H1 (cell line): ENCODE data around the gene CA14. TPM values are rescaled to one million over a fixed set of nuclear protein-coding genes. Genes with fewer than 3 reads are reported as not detected.

Experiments used
- CTCF ChIA-PET: fragments of 300-600 bp; sonication (Branson Sonifier 250); formaldehyde crosslinking; loops from one replicate; lab custom pipeline; 2021; ENCODE audit not compliant: partially characterized antibody; lab: Charles Lee
- POLR2A ChIA-PET: fragments of 300-600 bp; sonication (Branson Sonifier 250); formaldehyde crosslinking; loops from one replicate; lab custom pipeline; 2021; ENCODE audit warnings: inconsistent platforms; ENCODE audit not compliant: partially characterized antibody; lab: Charles Lee
- DNase-seq, 2 experiments: peaks; one replicate each; pipeline versions ENCODE4 v3.0.0 to v3.0.0-alpha.2; 2010 to 2022; ENCODE audit warnings: low spot score in 2 of 2, low read depth in 1 of 2, mixed read lengths in 1 of 2
- FAIRE-seq: peaks from 2 replicates; lab custom pipeline; 2011; peaks lifted over from hg19 to GRCh38; lab: Jason Lieb, UNC
- H2AFZ ChIP-seq: 2 replicates; pipeline ENCODE4 v1.8.1; 2012; ENCODE audit warnings: low read length, inconsistent platforms
- H2AK5ac ChIP-seq: 2 replicates; pipeline ENCODE4 v1.6.1; 2013; ENCODE audit warnings: low read depth, low read length
- H2BK120ac ChIP-seq: replicated peaks from 2 replicates; pipeline ENCODE3; 2013; ENCODE audit warnings: low read depth, low read length, inconsistent platforms
- H2BK12ac ChIP-seq: 2 replicates; pipeline ENCODE4 v1.6.1; 2013; ENCODE audit warnings: low read depth, low read length
- H2BK15ac ChIP-seq: 2 replicates; pipeline ENCODE4 v1.6.1; 2013; ENCODE audit warnings: low read length
- H2BK20ac ChIP-seq: 2 replicates; pipeline ENCODE4 v1.6.1; 2013; ENCODE audit warnings: low read length
- H2BK5ac ChIP-seq: 2 replicates; pipeline ENCODE4 v1.6.1; 2013; ENCODE audit warnings: low read depth, low read length
- H3K14ac ChIP-seq: 2 replicates; pipeline ENCODE4 v1.6.1; 2013; ENCODE audit warnings: inconsistent platforms; ENCODE audit not compliant: insufficient read length
- H3K18ac ChIP-seq: 2 replicates; pipeline ENCODE4 v1.6.1; 2013; ENCODE audit warnings: low read length; ENCODE audit errors: extremely low read depth
- H3K23ac ChIP-seq: 2 replicates; pipeline ENCODE4 v1.6.1; 2013; ENCODE audit warnings: inconsistent platforms; ENCODE audit not compliant: insufficient read length
- H3K23me2 ChIP-seq: 2 replicates; pipeline ENCODE4 v1.6.1; 2013; ENCODE audit warnings: low read depth, low read length
- H3K27ac ChIP-seq: 2 replicates; pipeline ENCODE4 v1.6.1; 2011; ENCODE audit warnings: low read depth, low read length, inconsistent platforms
- H3K27me3 ChIP-seq, 4 experiments: replicated peaks in 1 of 4; 1 replicate in 1 of 4; 2 replicates in 3 of 4; pipeline versions ENCODE4 v1.6.1 to v1.8.1; 2011 to 2013; ENCODE audit warnings: low read length in 3 of 4, mild to moderate bottlenecking in 3 of 4, inconsistent platforms in 2 of 4, mixed read lengths in 2 of 4, moderate library complexity in 1 of 4; ENCODE audit not compliant: control insufficient read depth in 3 of 4, insufficient read depth in 3 of 4; ENCODE audit errors: extremely low read depth in 1 of 4
- H3K36me3 ChIP-seq, 4 experiments: 2 replicates each; pipeline versions ENCODE4 v1.6.1 to v1.8.1; 2011 to 2013; ENCODE audit warnings: mild to moderate bottlenecking in 4 of 4, low read length in 3 of 4, moderate library complexity in 2 of 4, control low read depth in 1 of 4, inconsistent platforms in 1 of 4; ENCODE audit not compliant: insufficient read depth in 4 of 4, control insufficient read depth in 2 of 4
- H3K4ac ChIP-seq: replicated peaks from 2 replicates; pipeline ENCODE3; 2013; ENCODE audit warnings: low read length, low read depth, mixed read lengths, inconsistent platforms; ENCODE audit not compliant: insufficient read length
- H3K4me1 ChIP-seq, 4 experiments: replicated peaks in 1 of 4; 1 replicate in 1 of 4; 2 replicates in 3 of 4; pipeline versions ENCODE4 v1.6.1 to v1.8.1; 2011 to 2013; ENCODE audit warnings: low read length in 3 of 4, inconsistent platforms in 2 of 4, mixed read lengths in 1 of 4; ENCODE audit not compliant: insufficient read depth in 4 of 4, control insufficient read depth in 3 of 4
- H3K4me2 ChIP-seq, 2 experiments: 2 replicates each; pipeline versions ENCODE4 v1.6.1 to v1.8.1; 2011 to 2013; ENCODE audit warnings: low read depth in 2 of 2, low read length in 2 of 2, control low read depth in 1 of 2, inconsistent platforms in 1 of 2, mild to moderate bottlenecking in 1 of 2; ENCODE audit not compliant: insufficient read depth in 1 of 2
- H3K4me3 ChIP-seq, 4 experiments: fragments of 200-600, 300-600 bp in 1 of 4; sonication (generic), shearing (Covaris generic), sonication (Bioruptor Twin) in 1 of 4; 2 replicates each; pipeline versions ENCODE4 v1.5.1 to v1.8.1; 2011 to 2016; ENCODE audit warnings: low read length in 4 of 4, low read depth in 3 of 4, control low read depth in 2 of 4, inconsistent platforms in 2 of 4, mild to moderate bottlenecking in 2 of 4, mixed read lengths in 1 of 4, moderate library complexity in 1 of 4; ENCODE audit not compliant: insufficient read depth in 2 of 4; ENCODE audit errors: extremely low read depth in 1 of 4
- H3K56ac ChIP-seq: replicated peaks from 2 replicates; pipeline ENCODE3; 2013; ENCODE audit warnings: low read depth, mild to moderate bottlenecking, mixed read lengths, low read length, inconsistent platforms; ENCODE audit not compliant: insufficient read length
- H3K79me1 ChIP-seq: 2 replicates; pipeline ENCODE4 v1.6.1; 2013; ENCODE audit warnings: low read depth, low read length, control low read depth
- H3K79me2 ChIP-seq, 2 experiments: 2 replicates each; pipeline versions ENCODE4 v1.6.1 to v1.8.1; 2012 to 2013; ENCODE audit warnings: low read length in 2 of 2, mild to moderate bottlenecking in 2 of 2, inconsistent platforms in 1 of 2; ENCODE audit not compliant: insufficient read depth in 2 of 2, control insufficient read depth in 1 of 2
- H3K9ac ChIP-seq, 4 experiments: replicated peaks in 1 of 4; 1 replicate in 1 of 4; 2 replicates in 3 of 4; pipeline versions ENCODE4 v1.6.1 to v1.8.1; 2011 to 2013; ENCODE audit warnings: low read depth in 3 of 4, low read length in 3 of 4, control low read depth in 2 of 4, mild to moderate bottlenecking in 2 of 4, moderate library complexity in 2 of 4, inconsistent platforms in 1 of 4; ENCODE audit errors: extremely low read depth in 1 of 4
- H3K9me3 ChIP-seq, 2 experiments: 2 replicates each; pipeline versions ENCODE4 v1.6.1 to v1.8.1; 2012 to 2013; ENCODE audit warnings: mild to moderate bottlenecking in 2 of 2, moderate library complexity in 2 of 2, control low read depth in 1 of 2, inconsistent platforms in 1 of 2, low read depth in 1 of 2, low read length in 1 of 2, mixed read lengths in 1 of 2; ENCODE audit not compliant: insufficient read depth in 2 of 2
- H4K20me1 ChIP-seq, 2 experiments: replicated peaks in 1 of 2; 2 replicates each; pipeline versions ENCODE3 to v1.8.1; 2011 to 2013; ENCODE audit warnings: inconsistent platforms in 2 of 2, low read length in 2 of 2, mild to moderate bottlenecking in 1 of 2; ENCODE audit not compliant: insufficient read depth in 2 of 2, control insufficient read depth in 1 of 2
- H4K5ac ChIP-seq: 2 replicates; pipeline ENCODE4 v1.6.1; 2013; ENCODE audit warnings: low read length, low read depth, mixed read lengths, inconsistent platforms; ENCODE audit not compliant: insufficient read length
- H4K8ac ChIP-seq: 2 replicates; pipeline ENCODE4 v1.8.0; 2013; ENCODE audit warnings: mild to moderate bottlenecking, moderate library complexity, low read length, inconsistent platforms; ENCODE audit not compliant: insufficient read depth; ENCODE audit errors: extremely low read depth
- H4K91ac ChIP-seq: replicated peaks from 2 replicates; pipeline ENCODE3; 2013; ENCODE audit warnings: low read length, mixed read lengths, inconsistent platforms; ENCODE audit not compliant: insufficient read length
- BCL11A ChIP-seq, 2 experiments: IDR thresholded peaks; one replicate each; pipeline ENCODE4 v1.6.1; 2011; ENCODE audit warnings: low read depth in 2 of 2, low read length in 2 of 2, mild to moderate bottlenecking in 2 of 2
- CHD1 ChIP-seq: IDR thresholded peaks from 2 replicates; pipeline ENCODE4 v1.6.1; 2012; ENCODE audit warnings: low read depth, low read length, improper control_type of control experiment
- CHD2 ChIP-seq: IDR thresholded peaks from 2 replicates; pipeline ENCODE4 v1.6.1; 2012; ENCODE audit warnings: low read length, improper control_type of control experiment
- CREB1 ChIP-seq: IDR thresholded peaks from 2 replicates; pipeline ENCODE4 v1.6.1; 2012; ENCODE audit warnings: inconsistent platforms
- EGR1 ChIP-seq: IDR thresholded peaks from 2 replicates; pipeline ENCODE4 v1.6.1; 2011; ENCODE audit warnings: low read depth, low read length, borderline replicate concordance
- EZH2 ChIP-seq: fragments of 200-600 bp; sonication (generic); IDR thresholded peaks from 2 replicates; pipeline ENCODE4 v1.7.1; 2012; ENCODE audit warnings: low read depth, mild to moderate bottlenecking, moderate library complexity, low read length, inconsistent platforms; ENCODE audit not compliant: severe bottlenecking
- GABPA ChIP-seq: IDR thresholded peaks from 2 replicates; pipeline ENCODE4 v1.6.1; 2011; ENCODE audit warnings: mild to moderate bottlenecking, low read length, moderate library complexity, borderline replicate concordance; ENCODE audit not compliant: insufficient read depth
- MAFK ChIP-seq: IDR thresholded peaks from 2 replicates; pipeline ENCODE4 v1.6.1; 2012; ENCODE audit warnings: low read depth, mild to moderate bottlenecking, improper control_type of control experiment, low read length
- POLR2A ChIP-seq, 2 experiments: IDR thresholded peaks; 1 replicate in 1 of 2; 2 replicates in 1 of 2; pipeline ENCODE4 v1.6.1; 2011; ENCODE audit warnings: low read depth in 2 of 2, low read length in 2 of 2, mild to moderate bottlenecking in 2 of 2; ENCODE audit errors: control extremely low read depth in 1 of 2
- POLR2AphosphoS5 ChIP-seq: IDR thresholded peaks from 2 replicates; pipeline ENCODE4 v1.6.1; 2011; ENCODE audit warnings: low read depth, low read length
- RXRA ChIP-seq: IDR thresholded peaks from 2 replicates; pipeline ENCODE4 v1.6.1; 2011; ENCODE audit warnings: low read depth, mild to moderate bottlenecking, low read length, moderate library complexity; ENCODE audit not compliant: insufficient read depth
- SIN3A ChIP-seq, 2 experiments: IDR thresholded peaks in 1 of 2; conservative IDR thresholded peaks in 1 of 2; 2 replicates each; pipeline ENCODE4 v1.6.1; 2011 to 2012; ENCODE audit warnings: low read length in 2 of 2, improper control_type of control experiment in 1 of 2, low read depth in 1 of 2, mild to moderate bottlenecking in 1 of 2
- TBP ChIP-seq: IDR thresholded peaks from 2 replicates; pipeline ENCODE4 v1.6.1; 2011; ENCODE audit warnings: low read depth, low read length, improper control_type of control experiment
- WGBS, 2 experiments: shearing (Covaris generic) in 1 of 2; methylation state at CpG; one replicate each; pipeline versions ENCODE4 v1.1.6 to v1.1.7; 2013 to 2015; ENCODE audit warnings: low lambda C conversion rate in 2 of 2, mixed read lengths in 2 of 2, inconsistent platforms in 1 of 2, low coverage in 1 of 2, missing lambda C conversion rate in 1 of 2; ENCODE audit not compliant: insufficient replicate concordance in 2 of 2, insufficient coverage in 1 of 2, insufficient read length in 1 of 2; ENCODE audit errors: extremely low coverage in 1 of 2, missing lambda C conversion rate in 1 of 2; 5-methylcytosine and 5-hydroxymethylcytosine counted together
- polyA plus RNA-seq, 7 experiments: library from polyadenylated mRNA; depleted of rRNA in 3 of 7; stranded (reverse) in 5 of 7; unstranded in 2 of 7; fragments of >200 nt in 5 of 7; fragments of 200-250 nt in 2 of 7; gene quantifications; 1 replicate in 5 of 7; 2 replicates in 1 of 7; 4 replicates in 1 of 7; pipeline versions ENCODE4 v1.2.1 to v1.2.3, GENCODE V29; 2011 to 2013; ENCODE audit warnings: missing spikeins in 2 of 7, mixed read lengths in 2 of 7
- total RNA-seq: library from RNA; stranded (reverse); fragmentation: NEBNext Ultra II Directional; extraction: Animal tissue kit (Norgen Biotek cat#: 25700); gene quantifications from 2 replicates; pipeline ENCODE4 v1.2.1, GENCODE V29; 2021

CA14 gene
- total and polyA plus RNA-seq, 2 of the 8 experiments (the other 6 are each of a cell fraction or from before 2014, with no cell fraction given), result 52.3 to 105 TPM

DNA sequence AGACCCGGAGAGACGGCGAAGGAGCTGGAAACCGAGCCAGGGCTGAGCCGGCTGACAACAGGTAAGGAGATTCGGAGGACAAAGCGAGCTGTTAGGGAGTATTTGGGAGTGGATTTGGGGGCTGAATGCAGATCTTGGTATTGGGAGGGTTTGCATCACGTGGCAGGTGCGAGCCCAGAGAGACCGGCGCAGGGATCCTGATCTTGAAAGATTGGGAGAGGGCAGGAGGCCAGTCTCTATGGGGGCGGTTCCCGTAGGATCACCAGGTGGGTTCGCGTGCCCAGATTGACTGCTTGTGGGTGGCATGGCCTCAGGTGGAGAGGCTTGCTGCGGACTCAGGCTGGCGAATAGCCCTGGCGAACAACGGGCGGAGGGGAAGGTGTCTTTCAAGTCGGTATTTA lies 25.0 kb downstream of the CA14 start:
- CTCF ChIA-PET, result interaction anchor here (0.7 to 16.5 kb wide), 4 partner anchors 12 to 43 kb away, joined by 3 to 326 read pairs (median 24); partner anchors contain the start of genes APH1A, C1orf54 and CA14
- FAIRE-seq, result no peak
- TF ChIP-seq SIN3A (conservative IDR thresholded peaks at IDR 0.05 in 1 of 2, IDR thresholded peaks at IDR 0.05 in 1 of 2; ENCODE audit: low read depth in 1 of 2, low read length in 2 of 2) (peak; percentile 76 to 77; a peak in 2 of 4 replicates), MAFK (no peak), CHD1 (no peak), EZH2 (no peak), POLR2AphosphoS5 (no peak), CHD2 (no peak), EGR1 (no peak), GABPA (no peak), POLR2A (IDR thresholded peaks at IDR 0.05; ENCODE audit: control extremely low read depth in 1 of 2, low read depth in 2 of 2, low read length in 2 of 2) (no peak; a peak in 1 of 3 replicates), TBP (0 out of 2 replicates have a peak, but pooled peaks have one; percentile 7), BCL11A (IDR thresholded peaks at IDR 0.05; ENCODE audit: low read depth in 2 of 2, low read length in 2 of 2) (no peak), CREB1 (no peak), RXRA (no peak)

More for the DNA sequence above, 25.0 kb downstream of the CA14 start:
- no peak overlapping the region for H2AFZ ChIP-seq
- 1% methylated on average over 18 of the region's 21 CpGs; no CpG with 5 or more reads in 1 of the 2 experiments for WGBS, 2 experiments
- no peaks in the 10 kb centered on the region for H3K79me2 ChIP-seq
- H3K4me1 ChIP-seq, result peaks cover 0 to 4% (median 2%) of the 10 kb centered on the region in 4 experiments; a peak in 2 of 7 replicates
- no peak overlapping the region for H3K56ac ChIP-seq
- no peak for DNase-seq
- H3K14ac ChIP-seq, result no peak overlapping the region
- no peak overlapping the region for H2AK5ac ChIP-seq
- H4K5ac ChIP-seq, result no peak overlapping the region
- peak overlapping the region; percentile 65; the same call in 1 of the 2 replicates for H2BK15ac ChIP-seq
- POLR2A ChIA-PET, result interaction anchor here (0.5 to 25.2 kb wide), 11 partner anchors 9 to 395 kb away, joined by 3 to 535 read pairs (median 8); partner anchors contain the start of genes APH1A, C1orf54, CA14 and RPRD2
- H4K8ac ChIP-seq, result peak overlapping the region; percentile 81; the same call in 1 of the 2 replicates
- H2BK12ac ChIP-seq, result peak overlapping the region; percentile 10
- peaks cover 6 to 19% (median 9%) of the 10 kb centered on the region in 4 experiments; a peak in 7 of 8 replicates for H3K36me3 ChIP-seq
- no peak overlapping the region for H2BK20ac ChIP-seq
- no peaks in the 10 kb centered on the region for H3K79me1 ChIP-seq
- peak overlapping the region; percentile 54; the same call in 1 of the 2 replicates for H3K27ac ChIP-seq
- H3K9me3 ChIP-seq, result no peaks in the 10 kb centered on the region
- no peak overlapping the region for H3K23ac ChIP-seq
- peaks cover 1 to 2% of the 10 kb centered on the region in 2 experiments for H4K20me1 ChIP-seq
- H3K4me3 ChIP-seq, result peak overlapping the region; percentile 56 to 83 (median 70)
- H3K23me2 ChIP-seq, result peaks cover 8% of the 10 kb centered on the region; the same call in 1 of the 2 replicates
- no peak overlapping the region for H2BK120ac ChIP-seq
- peak overlapping the region; percentile 83 to 84 for H3K4me2 ChIP-seq
- peak overlapping the region; percentile 33 for H3K18ac ChIP-seq
- no peak overlapping the region for H4K91ac ChIP-seq
- H3K4ac ChIP-seq, result no peak overlapping the region
- H3K9ac ChIP-seq, result peak overlapping the region in 3 of 4 experiments; percentile 63 to 75 (median 74); a peak in 6 of 7 replicates
- peak overlapping the region; percentile 83 for H2BK5ac ChIP-seq
- peaks cover 0 to 7% (median 7%) of the 10 kb centered on the region in 4 experiments; a peak in 4 of 7 replicates for H3K27me3 ChIP-seq
